GM12874 (cell line): ENCODE measurements around the gene KREMEN2.
A peak's percentile ranks its signal among the peaks of the same experiment; 100 is the strongest.

Source experiments
- TF ChIP-seq, protein P1 (sequence below): IDR thresholded peaks from 2 replicates; pipeline ENCODE4 v1.5.1; 2011; ENCODE audit warnings: low read depth, mild to moderate bottlenecking, control low read depth, low read length, moderate library complexity; ENCODE audit not compliant: insufficient read depth

KREMEN2 gene

DNA sequence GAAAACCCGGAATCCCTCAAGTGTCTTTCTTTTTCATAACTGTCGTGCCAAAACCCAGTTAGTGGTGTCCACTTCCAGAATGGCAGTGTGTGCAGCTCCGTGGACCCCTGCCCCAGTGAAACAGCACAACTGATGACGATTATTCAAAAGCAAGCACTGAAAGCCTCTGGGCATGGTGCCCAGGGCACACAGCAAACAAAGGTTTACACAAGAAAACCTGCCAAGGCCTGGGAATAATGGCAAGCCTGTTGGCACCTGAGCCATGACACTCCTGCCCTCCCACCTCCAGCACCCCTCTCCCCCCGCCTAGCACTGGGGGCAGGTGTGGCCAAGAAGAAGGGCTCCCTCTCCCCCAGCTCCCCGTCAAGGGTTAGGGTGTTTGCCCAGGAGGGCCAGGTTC lies 13.4 kb downstream of the KREMEN2 start:
- TF ChIP-seq, protein P1, sequence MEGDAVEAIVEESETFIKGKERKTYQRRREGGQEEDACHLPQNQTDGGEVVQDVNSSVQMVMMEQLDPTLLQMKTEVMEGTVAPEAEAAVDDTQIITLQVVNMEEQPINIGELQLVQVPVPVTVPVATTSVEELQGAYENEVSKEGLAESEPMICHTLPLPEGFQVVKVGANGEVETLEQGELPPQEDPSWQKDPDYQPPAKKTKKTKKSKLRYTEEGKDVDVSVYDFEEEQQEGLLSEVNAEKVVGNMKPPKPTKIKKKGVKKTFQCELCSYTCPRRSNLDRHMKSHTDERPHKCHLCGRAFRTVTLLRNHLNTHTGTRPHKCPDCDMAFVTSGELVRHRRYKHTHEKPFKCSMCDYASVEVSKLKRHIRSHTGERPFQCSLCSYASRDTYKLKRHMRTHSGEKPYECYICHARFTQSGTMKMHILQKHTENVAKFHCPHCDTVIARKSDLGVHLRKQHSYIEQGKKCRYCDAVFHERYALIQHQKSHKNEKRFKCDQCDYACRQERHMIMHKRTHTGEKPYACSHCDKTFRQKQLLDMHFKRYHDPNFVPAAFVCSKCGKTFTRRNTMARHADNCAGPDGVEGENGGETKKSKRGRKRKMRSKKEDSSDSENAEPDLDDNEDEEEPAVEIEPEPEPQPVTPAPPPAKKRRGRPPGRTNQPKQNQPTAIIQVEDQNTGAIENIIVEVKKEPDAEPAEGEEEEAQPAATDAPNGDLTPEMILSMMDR: no peak

DNA sequence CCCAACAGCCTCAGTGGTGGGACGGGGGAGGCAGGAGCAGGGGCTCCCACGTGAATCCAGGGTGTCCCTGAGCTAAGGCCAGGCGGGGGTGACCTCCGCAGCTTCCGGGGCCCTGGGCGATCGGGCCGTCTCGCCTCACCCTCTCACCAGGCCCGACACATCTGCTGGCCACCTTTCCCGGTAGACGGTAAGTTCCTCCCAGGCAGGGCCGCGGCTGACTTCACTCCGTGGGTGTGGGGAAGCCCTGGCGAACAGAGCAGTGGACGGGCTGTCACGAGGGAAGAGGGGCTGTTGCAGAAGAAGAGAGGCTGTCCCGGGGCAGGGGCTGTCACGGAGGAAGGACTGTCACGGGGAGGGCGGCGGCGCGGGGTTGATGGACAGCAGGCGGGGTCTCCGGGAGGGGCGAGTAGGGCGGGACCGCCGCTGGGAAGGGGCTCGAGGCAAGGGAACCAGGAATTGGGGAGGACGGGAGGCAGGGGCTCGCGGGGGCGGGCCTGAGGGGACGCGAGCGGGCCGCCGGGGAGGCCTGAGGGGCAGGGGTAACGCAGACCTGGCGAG lies 15.7 kb downstream of the KREMEN2 start:
- TF ChIP-seq, protein P1: no peak

DNA sequence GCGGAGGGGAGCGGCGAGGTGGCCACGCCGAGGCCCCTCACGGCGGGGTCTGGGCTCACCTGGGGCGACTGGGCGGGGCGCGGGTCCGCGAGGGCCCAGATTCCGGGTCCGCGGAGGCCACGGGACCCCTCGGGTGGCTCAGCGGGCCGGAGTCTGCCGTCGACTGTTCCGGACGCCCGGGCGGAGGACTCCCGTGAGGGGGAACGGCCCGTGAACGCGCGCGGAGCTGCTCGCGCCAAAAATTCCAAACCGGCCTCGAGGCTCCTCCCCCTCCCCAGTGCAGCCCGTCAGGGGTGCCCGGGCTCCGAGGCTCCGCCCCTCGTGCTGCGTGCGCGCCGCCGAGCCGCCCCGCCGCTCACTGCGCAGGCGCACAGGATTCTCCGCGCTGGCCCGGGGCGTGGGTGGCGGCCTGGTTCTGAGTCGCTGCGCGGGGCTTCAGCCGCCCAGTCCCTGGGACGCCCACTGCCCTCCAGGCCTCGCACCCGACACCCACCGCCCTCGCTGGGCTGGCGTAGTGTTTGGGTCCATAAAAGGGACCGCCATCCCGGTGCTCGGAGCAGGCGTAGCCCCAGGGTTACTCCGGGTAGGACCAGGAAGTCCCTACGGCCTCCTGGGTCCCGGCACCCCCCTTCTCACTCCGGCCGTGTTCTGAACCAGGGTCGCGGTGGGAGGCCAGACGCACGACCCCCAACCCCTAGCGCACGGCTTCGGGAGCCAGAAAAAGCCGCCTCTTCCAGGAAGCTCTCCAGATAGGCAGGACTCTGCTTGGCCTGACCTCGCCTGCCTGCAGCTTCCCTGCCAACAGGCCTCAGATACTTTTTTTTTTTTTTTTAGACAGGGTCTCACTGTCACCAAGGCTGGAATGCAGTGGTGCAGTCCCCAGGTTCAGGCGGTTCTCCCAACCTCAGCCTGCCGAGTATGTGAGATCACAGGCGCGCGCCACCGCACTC lies 16.4 kb downstream of the KREMEN2 start, which contains the start of gene PKMYT1:
PKMYT1 (minus strand) TSS at position 220 of the 950 bp plus-strand sequence. CDS start 789 bp downstream, outside the sequence.
- TF ChIP-seq, protein P1: no peak

DNA sequence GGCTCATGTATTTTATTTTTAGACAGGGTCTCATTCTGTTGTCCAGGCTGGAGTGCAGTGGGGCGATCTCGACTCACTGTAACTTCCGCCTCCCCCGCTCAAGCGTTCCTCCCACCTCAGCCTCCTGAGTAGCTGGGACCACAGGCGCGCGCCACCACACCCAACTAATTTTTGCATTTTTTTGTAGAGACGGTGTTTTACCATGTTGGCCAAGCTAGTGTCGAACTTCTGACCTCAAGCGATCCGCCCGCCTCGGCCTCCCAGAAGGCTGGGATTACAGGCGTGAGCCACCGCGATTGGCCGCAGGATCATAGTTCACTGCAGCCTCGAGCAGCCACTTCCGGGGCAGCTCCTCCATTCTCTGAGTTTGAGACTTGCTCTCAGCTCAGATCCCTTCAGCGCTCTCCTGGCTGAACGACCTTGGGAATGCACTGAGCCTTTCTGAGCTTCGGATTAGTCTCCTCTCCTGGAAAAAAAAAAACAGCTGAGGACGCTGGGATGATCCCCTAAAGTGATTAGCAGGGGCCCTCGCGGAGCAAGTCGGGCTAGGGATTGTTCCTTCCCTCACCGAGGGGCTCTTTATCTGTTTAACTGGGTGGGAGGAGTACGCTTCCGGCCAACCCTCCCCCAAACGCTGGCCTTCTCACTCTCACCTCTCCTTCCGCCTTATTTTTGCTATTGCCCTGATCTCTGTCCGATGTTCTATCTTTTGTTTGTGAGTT lies 17.3 kb downstream of the KREMEN2 start:
- TF ChIP-seq, protein P1: no peak

DNA sequence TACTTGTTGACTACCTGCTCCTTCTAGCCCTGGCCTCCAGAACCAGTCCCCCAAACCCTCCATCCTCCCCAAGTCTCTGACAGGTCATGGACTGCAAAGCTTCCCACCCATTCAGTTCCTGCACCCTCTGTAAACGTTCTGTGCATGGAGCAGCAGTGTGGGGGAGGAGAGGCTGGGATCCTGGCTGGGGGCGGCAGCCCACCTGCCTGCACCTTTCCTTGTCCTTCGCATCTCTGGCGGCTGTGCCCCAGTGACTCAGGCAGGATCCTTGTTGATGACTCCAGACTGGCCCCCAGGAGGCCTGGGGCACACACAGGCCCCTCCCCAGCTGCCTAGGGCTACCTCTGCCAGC lies 17.8 kb downstream of the KREMEN2 start:
- TF ChIP-seq, protein P1: no peak

DNA sequence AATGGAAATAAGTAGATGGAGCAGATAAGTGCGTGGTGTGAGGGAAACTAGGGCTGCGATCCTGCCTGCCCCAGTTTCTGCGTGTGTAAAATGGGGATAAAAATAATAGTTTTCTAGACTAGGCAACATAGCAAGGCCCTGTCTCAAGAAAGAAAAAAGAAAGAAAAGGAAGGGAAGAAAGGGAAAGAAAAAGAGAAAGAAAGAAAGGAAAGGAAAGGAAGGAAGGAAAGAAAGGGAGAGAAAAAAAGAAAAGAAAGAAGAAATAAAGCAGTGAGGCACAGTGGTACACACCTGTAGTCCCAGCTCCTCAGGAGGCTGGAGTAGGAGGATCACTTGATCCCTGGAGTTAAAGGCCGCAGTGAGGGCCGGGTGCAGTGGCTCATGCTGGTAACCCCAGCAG lies 18.3 kb downstream of the KREMEN2 start:
- TF ChIP-seq, protein P1: no peak

DNA sequence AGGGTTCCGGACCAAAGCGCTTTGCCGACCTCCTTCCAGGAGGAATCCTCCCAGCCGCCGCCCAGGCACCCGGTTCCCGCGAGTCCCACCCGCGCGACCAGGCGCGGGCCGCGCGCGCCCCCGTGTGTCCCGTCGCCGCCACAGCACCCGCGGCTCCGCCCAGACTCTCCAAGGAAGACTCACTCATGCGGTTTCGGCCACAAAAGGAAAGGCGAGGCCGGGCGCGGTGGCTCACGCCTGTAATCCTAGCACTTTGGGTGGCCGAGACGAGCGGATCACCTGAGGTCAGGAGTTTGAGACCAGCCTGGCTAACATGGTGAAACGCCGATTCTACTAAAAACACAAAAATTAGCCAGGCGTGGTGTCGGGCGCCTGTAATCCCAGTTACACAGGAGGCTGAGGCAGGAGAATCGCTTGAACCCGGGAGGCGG lies 19.6 kb downstream of the KREMEN2 start:
- TF ChIP-seq, protein P1: peak; percentile 97
